SK-N-MC (cell line): ENCODE data around the gene NIFK.

ENCODE experiments used
- EZH2 ChIP-seq: fragments of 200-600 bp; sonication (generic); IDR thresholded peaks from one replicate; pipeline ENCODE4 v1.6.1; 2017; ENCODE audit warnings: antibody characterized with exemption
- FOXP2 ChIP-seq: optimal IDR thresholded peaks from 2 replicates; pipeline ENCODE3; 2011; ENCODE audit warnings: mild to moderate bottlenecking, moderate library complexity; ENCODE audit not compliant: insufficient read depth; ENCODE audit errors: extremely low read length, control extremely low read depth
- POLR2AphosphoS5 ChIP-seq: IDR thresholded peaks from 2 replicates; pipeline ENCODE4 v1.6.1; 2012; ENCODE audit warnings: mild to moderate bottlenecking, low read depth, low read length, borderline replicate concordance

DNA sequence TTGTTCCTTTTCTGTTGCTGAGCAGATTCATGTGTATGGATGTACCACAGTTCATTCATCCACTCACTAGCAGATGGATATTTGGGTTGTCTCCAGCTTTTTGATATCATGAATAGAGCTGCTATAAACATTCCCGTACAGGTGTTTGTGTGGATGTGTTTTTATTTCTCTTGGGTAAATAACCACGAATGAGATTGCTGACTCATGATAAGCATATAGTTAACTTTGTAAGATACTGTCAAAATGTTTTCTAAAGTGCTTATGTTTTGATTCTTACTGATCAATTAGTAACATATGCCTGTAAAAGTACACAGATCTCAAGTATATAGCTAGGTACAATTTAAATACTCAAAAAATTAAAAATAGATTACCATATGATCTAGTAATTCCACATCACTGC is 46.5 kb upstream of the NIFK start:
- TF ChIP-seq FOXP2, result no peak
- TF ChIP-seq EZH2, result no peak
- no peak for TF ChIP-seq POLR2AphosphoS5
